Nephron (organoid): ENCODE results near the gene PTPRT.

ENCODE experiments used
- H3K27ac Mint-ChIP-seq, 3 experiments: 2 replicates each; pipeline ENCODE4 v1.8.0; 2020; ENCODE audit warnings: mixed read lengths in 3 of 3, mild to moderate bottlenecking in 2 of 3, moderate library complexity in 1 of 3
- H3K27me3 Mint-ChIP-seq: 2 replicates; pipeline ENCODE4 v1.8.0; 2021; ENCODE audit warnings: low read depth, mild to moderate bottlenecking, moderate library complexity, mixed read lengths
- H3K36me3 Mint-ChIP-seq: 2 replicates; pipeline ENCODE4 v1.8.0; 2020; ENCODE audit warnings: low read depth, mixed read lengths
- H3K4me1 Mint-ChIP-seq: 2 replicates; pipeline ENCODE4 v1.8.0; 2020; ENCODE audit warnings: mixed read lengths
- H3K4me3 Mint-ChIP-seq, 3 experiments: 2 replicates each; pipeline ENCODE4 v1.8.0; 2020; ENCODE audit warnings: mild to moderate bottlenecking in 3 of 3, mixed read lengths in 3 of 3, moderate library complexity in 2 of 3
- H3K9me3 Mint-ChIP-seq: 2 replicates; pipeline ENCODE4 v1.8.0; 2020; ENCODE audit warnings: mixed read lengths
- TF ChIP-seq, protein P1 (sequence below), 3 experiments: fragments of 200-600 bp; sonication (generic); IDR thresholded peaks; one replicate each; pipeline ENCODE4 v1.5.0; 2021; ENCODE audit warnings: antibody characterized with exemption in 3 of 3; ENCODE audit not compliant: unreplicated experiment in 3 of 3

The PTPRT gene

DNA sequence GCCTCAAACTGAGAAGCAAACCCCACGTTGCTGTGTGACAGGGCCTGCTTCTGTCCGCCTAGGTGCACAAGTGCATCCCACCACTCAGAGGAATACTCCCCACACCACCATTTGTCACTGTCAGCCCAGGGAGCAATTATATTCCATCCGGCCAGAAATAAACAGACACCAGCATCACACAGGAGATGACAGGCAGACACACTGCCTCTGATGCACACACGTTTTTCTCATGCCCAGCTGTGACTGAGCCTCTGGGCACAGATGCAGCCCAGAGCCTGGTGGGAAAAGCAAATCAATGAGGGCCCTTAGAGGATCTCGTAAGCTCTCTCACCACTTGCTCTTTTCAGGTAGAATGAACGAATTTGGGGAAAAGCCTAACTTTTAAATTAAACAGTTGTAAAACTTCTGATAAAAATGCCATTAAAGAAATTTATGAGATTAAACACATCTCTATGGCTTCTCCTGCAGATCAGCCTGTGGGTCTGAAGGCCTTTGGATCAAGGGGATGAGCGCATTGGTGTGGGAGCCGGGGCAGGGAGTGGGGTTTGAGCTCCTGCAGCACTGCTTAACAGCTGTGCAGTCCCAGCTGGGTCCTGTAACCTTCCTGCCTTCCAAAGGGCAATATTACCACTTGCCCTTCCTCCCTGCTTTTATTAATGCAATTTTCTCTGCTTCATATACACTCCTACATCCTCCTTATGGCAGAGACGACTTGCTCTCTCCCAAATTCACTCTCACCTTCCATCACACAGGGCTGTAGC, 624.3 kb downstream of the PTPRT start:
- Mint-ChIP-seq H3K36me3 (no peaks in the 10 kb centered on the region), H3K4me3 (no peak overlapping the region), H3K4me1 (peaks cover 11% of the 10 kb centered on the region), H3K27me3 (peaks cover 8% of the 10 kb centered on the region), H3K27ac (no peak overlapping the region), H3K9me3 (peaks cover 4% of the 10 kb centered on the region)
- TF ChIP-seq, protein P1, sequence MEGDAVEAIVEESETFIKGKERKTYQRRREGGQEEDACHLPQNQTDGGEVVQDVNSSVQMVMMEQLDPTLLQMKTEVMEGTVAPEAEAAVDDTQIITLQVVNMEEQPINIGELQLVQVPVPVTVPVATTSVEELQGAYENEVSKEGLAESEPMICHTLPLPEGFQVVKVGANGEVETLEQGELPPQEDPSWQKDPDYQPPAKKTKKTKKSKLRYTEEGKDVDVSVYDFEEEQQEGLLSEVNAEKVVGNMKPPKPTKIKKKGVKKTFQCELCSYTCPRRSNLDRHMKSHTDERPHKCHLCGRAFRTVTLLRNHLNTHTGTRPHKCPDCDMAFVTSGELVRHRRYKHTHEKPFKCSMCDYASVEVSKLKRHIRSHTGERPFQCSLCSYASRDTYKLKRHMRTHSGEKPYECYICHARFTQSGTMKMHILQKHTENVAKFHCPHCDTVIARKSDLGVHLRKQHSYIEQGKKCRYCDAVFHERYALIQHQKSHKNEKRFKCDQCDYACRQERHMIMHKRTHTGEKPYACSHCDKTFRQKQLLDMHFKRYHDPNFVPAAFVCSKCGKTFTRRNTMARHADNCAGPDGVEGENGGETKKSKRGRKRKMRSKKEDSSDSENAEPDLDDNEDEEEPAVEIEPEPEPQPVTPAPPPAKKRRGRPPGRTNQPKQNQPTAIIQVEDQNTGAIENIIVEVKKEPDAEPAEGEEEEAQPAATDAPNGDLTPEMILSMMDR (IDR thresholded peaks at IDR 0.05; ENCODE audit: unreplicated experiment in 3 of 3): no peak

DNA sequence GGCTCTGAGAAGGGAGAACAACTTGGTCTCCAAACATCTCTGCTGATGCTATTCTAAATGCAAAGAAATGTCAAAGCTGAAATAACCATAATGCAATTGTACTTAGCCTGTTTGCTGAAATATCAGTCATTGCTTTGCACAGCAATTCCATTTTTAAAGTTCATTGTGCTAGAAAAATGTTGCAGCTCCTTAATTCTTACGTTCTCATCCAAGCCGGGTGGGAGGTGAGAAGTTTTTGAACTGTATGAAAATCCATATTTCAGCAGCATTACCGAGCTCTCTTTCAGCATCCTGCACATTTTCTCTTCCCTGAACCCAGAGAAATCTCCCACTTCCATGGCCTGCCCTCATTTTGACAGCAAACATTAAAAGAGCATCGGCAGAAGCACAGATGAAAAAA, 630.0 kb downstream of the PTPRT start:
- H3K36me3 Mint-ChIP-seq: no peaks in the 10 kb centered on the region
- no peak overlapping the region for H3K27ac Mint-ChIP-seq
- TF ChIP-seq, protein P1 (IDR thresholded peaks at IDR 0.05; ENCODE audit: unreplicated experiment in 3 of 3): no peak
- H3K4me3 Mint-ChIP-seq: no peak overlapping the region
- no peaks in the 10 kb centered on the region for H3K9me3 Mint-ChIP-seq
- peaks cover 33% of the 10 kb centered on the region for H3K27me3 Mint-ChIP-seq
- no peaks in the 10 kb centered on the region for H3K4me1 Mint-ChIP-seq

DNA sequence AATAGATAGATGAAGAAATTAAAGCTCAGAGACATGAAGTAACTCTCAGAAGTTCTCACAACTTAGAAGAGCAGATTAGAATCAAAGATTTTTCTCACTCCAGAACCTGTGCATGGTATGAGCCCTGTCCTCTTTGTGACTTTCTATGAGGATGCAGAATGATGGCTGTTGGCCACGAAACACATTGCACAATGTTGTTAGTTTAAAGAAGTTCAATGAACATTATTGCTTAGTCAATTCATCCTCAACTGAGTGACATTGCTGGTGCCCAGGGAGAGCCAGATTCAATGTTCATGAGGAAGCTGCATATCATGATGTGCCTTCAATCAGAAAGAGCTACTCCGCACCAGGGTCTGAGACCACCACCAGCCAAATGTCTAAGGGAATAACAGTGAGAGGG, 633.1 kb downstream of the PTPRT start:
- H3K27me3 Mint-ChIP-seq: peaks cover 42% of the 10 kb centered on the region
- no peaks in the 10 kb centered on the region for H3K9me3 Mint-ChIP-seq
- TF ChIP-seq, protein P1 (IDR thresholded peaks at IDR 0.05; ENCODE audit: unreplicated experiment in 3 of 3): no peak
- no peaks in the 10 kb centered on the region for H3K36me3 Mint-ChIP-seq
- H3K4me1 Mint-ChIP-seq: no peaks in the 10 kb centered on the region
- no peak overlapping the region for H3K4me3 Mint-ChIP-seq
- H3K27ac Mint-ChIP-seq: no peak overlapping the region

DNA sequence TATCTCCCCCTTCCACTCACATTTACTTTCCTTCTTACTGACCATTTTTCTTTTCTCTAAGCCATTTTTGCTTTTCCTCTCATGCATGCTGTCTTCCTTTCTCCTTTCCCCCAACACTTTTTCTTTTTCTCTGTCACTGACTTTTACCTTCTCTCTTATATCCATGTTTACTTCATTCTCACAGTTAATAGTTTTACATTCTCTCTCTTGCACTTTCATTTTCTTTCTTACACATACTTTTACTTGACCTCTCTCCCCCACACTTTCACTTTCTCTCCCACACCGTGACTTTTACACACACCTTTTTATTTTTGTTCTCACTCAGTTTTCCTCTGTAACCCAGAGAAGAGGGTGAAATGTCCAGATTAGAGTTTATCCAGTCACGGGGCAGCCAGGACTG, 636.3 kb downstream of the PTPRT start:
- no peaks in the 10 kb centered on the region for H3K4me1 Mint-ChIP-seq
- no peak overlapping the region for H3K4me3 Mint-ChIP-seq
- no peak overlapping the region for H3K27ac Mint-ChIP-seq
- TF ChIP-seq, protein P1 (IDR thresholded peaks at IDR 0.05; ENCODE audit: unreplicated experiment in 3 of 3): no peak
- H3K27me3 Mint-ChIP-seq: peaks cover 36% of the 10 kb centered on the region
- no peaks in the 10 kb centered on the region for H3K36me3 Mint-ChIP-seq
- H3K9me3 Mint-ChIP-seq: no peaks in the 10 kb centered on the region

DNA sequence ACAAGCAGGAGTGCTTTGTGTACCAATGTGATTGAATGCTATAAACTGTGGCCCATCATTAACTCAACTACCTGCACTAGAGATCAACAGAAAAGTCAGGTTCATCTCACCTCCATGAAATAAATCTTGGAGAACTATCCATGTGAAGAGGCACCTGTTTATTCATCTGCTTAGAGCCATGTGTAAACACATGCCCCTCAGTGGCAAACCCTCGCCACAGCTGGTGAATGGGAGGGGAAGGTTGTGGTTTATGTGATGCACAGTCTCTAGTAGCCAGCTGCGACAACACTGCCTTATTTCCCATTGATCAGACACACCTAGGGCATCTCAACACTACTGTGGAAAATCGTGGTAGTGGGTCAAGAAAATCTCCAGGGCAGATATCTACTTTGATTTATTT, 640.2 kb downstream of the PTPRT start:
- H3K4me3 Mint-ChIP-seq: no peak overlapping the region
- H3K27me3 Mint-ChIP-seq: peaks cover 27% of the 10 kb centered on the region
- no peaks in the 10 kb centered on the region for H3K36me3 Mint-ChIP-seq
- H3K9me3 Mint-ChIP-seq: no peaks in the 10 kb centered on the region
- TF ChIP-seq, protein P1 (IDR thresholded peaks at IDR 0.05; ENCODE audit: unreplicated experiment in 3 of 3): no peak
- no peaks in the 10 kb centered on the region for H3K4me1 Mint-ChIP-seq
- H3K27ac Mint-ChIP-seq: no peak overlapping the region

DNA sequence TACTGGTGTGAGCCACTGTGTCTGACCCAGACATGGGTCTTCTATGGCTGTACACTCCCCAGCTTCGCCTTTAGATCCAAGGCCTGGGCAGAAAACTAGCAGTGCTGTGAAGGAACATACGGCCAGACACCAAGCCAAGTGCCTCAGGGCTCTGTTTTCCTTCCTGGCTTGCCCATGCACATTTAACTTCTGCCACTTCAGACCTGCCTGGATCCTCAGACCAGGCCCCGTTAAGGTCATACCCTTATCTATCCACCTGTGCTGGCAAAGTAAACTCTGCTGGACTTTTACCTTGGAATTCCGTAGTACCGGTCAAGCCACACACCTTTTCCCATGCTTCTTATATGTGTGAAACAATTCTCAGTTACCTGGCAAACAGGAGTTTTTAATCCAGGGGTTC, 644.8 kb downstream of the PTPRT start:
- no peak overlapping the region for H3K4me3 Mint-ChIP-seq
- peaks cover 20% of the 10 kb centered on the region for H3K27me3 Mint-ChIP-seq
- H3K9me3 Mint-ChIP-seq: no peaks in the 10 kb centered on the region
- no peaks in the 10 kb centered on the region for H3K36me3 Mint-ChIP-seq
- TF ChIP-seq, protein P1 (IDR thresholded peaks at IDR 0.05; ENCODE audit: unreplicated experiment in 3 of 3): no peak
- H3K27ac Mint-ChIP-seq: no peak overlapping the region
- no peaks in the 10 kb centered on the region for H3K4me1 Mint-ChIP-seq
